K562 (cell line): ENCODE results near the gene NAV2. TPM values are rescaled to one million over a fixed set of nuclear protein-coding genes. Genes with fewer than 3 reads are reported as not detected.

Experiments
- ATF7 ChIP-seq: fragments of 450-650 bp; IDR thresholded peaks from 2 replicates; pipeline ENCODE4 v1.7.1; 2014; ENCODE audit warnings: mild to moderate bottlenecking, moderate library complexity
- CTBP1 ChIP-seq: fragments of 450-650 bp; IDR thresholded peaks from 2 replicates; pipeline ENCODE4 v1.6.1; 2016; ENCODE audit warnings: borderline replicate concordance
- DPF2 ChIP-seq: fragments of 450-650 bp; IDR thresholded peaks from 2 replicates; pipeline ENCODE4 v1.6.1; 2016
- ESRRA ChIP-seq: fragments of 450-650 bp; IDR thresholded peaks from 2 replicates; pipeline ENCODE4 v1.6.1; 2014; ENCODE audit warnings: low read depth, mild to moderate bottlenecking, moderate library complexity, borderline replicate concordance
- KLF6 ChIP-seq: fragments of 250-450 bp; sonication (Bioruptor Pico); IDR thresholded peaks from 2 replicates; pipeline ENCODE4 v1.4.0; 2020; ENCODE audit warnings: mild to moderate bottlenecking, moderate library complexity, borderline replicate concordance
- NBN ChIP-seq: fragments of 450-650 bp; IDR thresholded peaks from 2 replicates; pipeline ENCODE4 v1.6.1; 2016; ENCODE audit warnings: low read depth, mild to moderate bottlenecking
- NCOA4 ChIP-seq: fragments of 450-650 bp; IDR thresholded peaks from 2 replicates; pipeline ENCODE4 v1.6.1; 2018; ENCODE audit warnings: mild to moderate bottlenecking; ENCODE audit not compliant: partially characterized antibody
- NCOR1 ChIP-seq: fragments of 450-650 bp; IDR thresholded peaks from 2 replicates; pipeline ENCODE4 v1.6.1; 2016; ENCODE audit warnings: mild to moderate bottlenecking, moderate library complexity
- NR2C1 ChIP-seq, 2 experiments: fragments of 450-650 bp; IDR thresholded peaks; 2 replicates each; pipeline ENCODE4 v1.6.1; 2017; ENCODE audit warnings: mild to moderate bottlenecking in 2 of 2, antibody characterized with exemption in 1 of 2, inconsistent platforms in 1 of 2, missing compliant biosample characterization in 1 of 2, missing genetic modification characterization in 1 of 2
- PRPF4 ChIP-seq: fragments of 200-400 bp; formaldehyde crosslinking; IDR thresholded peaks from one replicate; pipeline ENCODE4 v1.6.1; 2017; ENCODE audit warnings: low read length, low read depth, mild to moderate bottlenecking; ENCODE audit not compliant: insufficient read depth, poor library complexity, severe bottlenecking
- SOX6 ChIP-seq: fragments of 450-650 bp; IDR thresholded peaks from 2 replicates; pipeline ENCODE4 v1.6.1; 2014; ENCODE audit warnings: mild to moderate bottlenecking
- TGIF2 ChIP-seq: sonication (generic); formaldehyde crosslinking; IDR thresholded peaks from 2 replicates; pipeline ENCODE4 v1.8.1; 2022; ENCODE audit warnings: mild to moderate bottlenecking, missing genetic modification reagents, moderate library complexity
- THRAP3 ChIP-seq: fragments of 450-650 bp; IDR thresholded peaks from 2 replicates; pipeline ENCODE4 v1.6.1; 2016; ENCODE audit warnings: mild to moderate bottlenecking, inconsistent platforms, borderline replicate concordance
- ZFP30 ChIP-seq: fragments of 250-450 bp; sonication (Bioruptor Pico); IDR thresholded peaks from 2 replicates; pipeline ENCODE4 v1.8.0; 2022; ENCODE audit warnings: moderate library complexity, mild to moderate bottlenecking, inconsistent platforms, borderline replicate concordance
- ZNF174 ChIP-seq: fragments of 250-450 bp; sonication (Bioruptor Pico); IDR thresholded peaks from 2 replicates; pipeline ENCODE4 v1.4.0; 2020; ENCODE audit warnings: mild to moderate bottlenecking
- ZNF282 ChIP-seq: sonication (generic); formaldehyde crosslinking; IDR thresholded peaks from 2 replicates; pipeline ENCODE4 v1.8.1; 2023; ENCODE audit warnings: missing genetic modification reagents
- polyA plus RNA-seq, 8 experiments: library from polyadenylated mRNA; depleted of rRNA in 4 of 8; stranded (reverse) in 5 of 8; unstranded in 3 of 8; fragments of >200 nt; fragmentation: Nextera tagmentation in 2 of 8; fragmentation: Illumina TruSeq in 1 of 8; extraction: Ambion mirVana in 2 of 8; extraction: Trizol in 1 of 8; gene quantifications; 2 replicates each; pipeline versions ENCODE4 v1.2.1 to v1.2.3, GENCODE V29; 2011 to 2014; ENCODE audit warnings: inconsistent platforms in 1 of 8, missing spikeins in 1 of 8
- total RNA-seq, 7 experiments: library from RNA; depleted of rRNA in 6 of 7; stranded (reverse); fragments of >200 nt in 6 of 7; fragmentation: Illumina TruSeq in 2 of 7; extraction: Trizol in 2 of 7; gene quantifications; 2 replicates each; pipeline versions ENCODE4 v1.2.1 to v1.2.3, GENCODE V29; 2011 to 2021; ENCODE audit warnings: low replicate concordance in 1 of 7
- TF ChIP-seq, protein P1 (sequence below): fragments of 250-450 bp; sonication (Bioruptor Pico); IDR thresholded peaks from 2 replicates; pipeline ENCODE4 v1.4.0; 2020; ENCODE audit warnings: mild to moderate bottlenecking, moderate library complexity, borderline replicate concordance
- TF ChIP-seq, protein P2 (sequence below), 2 experiments: fragments of 450-650 bp in 1 of 2; IDR thresholded peaks; 2 replicates each; pipeline ENCODE4 v1.6.1; 2011 to 2017; ENCODE audit warnings: low read depth in 2 of 2, antibody characterized with exemption in 1 of 2, borderline replicate concordance in 1 of 2, low read length in 1 of 2, mild to moderate bottlenecking in 1 of 2, mixed read lengths in 1 of 2; ENCODE audit not compliant: control insufficient read depth in 1 of 2
- TF ChIP-seq, protein P3 (sequence below): fragments of 450-650 bp; IDR thresholded peaks from one replicate; pipeline ENCODE4 v1.6.1; 2018; ENCODE audit warnings: mild to moderate bottlenecking, moderate library complexity; ENCODE audit not compliant: partially characterized antibody

NAV2 gene
- total and polyA plus RNA-seq, 9 of the 15 experiments (the other 6 are each of a cell fraction or from before 2014, with no cell fraction given), result 0.03 to 0.35 (median 0.05) TPM

GRCh38 chr11:20089796-20090653, 377.4 kb downstream of the NAV2 start (continued):
- TF ChIP-seq, protein P1, sequence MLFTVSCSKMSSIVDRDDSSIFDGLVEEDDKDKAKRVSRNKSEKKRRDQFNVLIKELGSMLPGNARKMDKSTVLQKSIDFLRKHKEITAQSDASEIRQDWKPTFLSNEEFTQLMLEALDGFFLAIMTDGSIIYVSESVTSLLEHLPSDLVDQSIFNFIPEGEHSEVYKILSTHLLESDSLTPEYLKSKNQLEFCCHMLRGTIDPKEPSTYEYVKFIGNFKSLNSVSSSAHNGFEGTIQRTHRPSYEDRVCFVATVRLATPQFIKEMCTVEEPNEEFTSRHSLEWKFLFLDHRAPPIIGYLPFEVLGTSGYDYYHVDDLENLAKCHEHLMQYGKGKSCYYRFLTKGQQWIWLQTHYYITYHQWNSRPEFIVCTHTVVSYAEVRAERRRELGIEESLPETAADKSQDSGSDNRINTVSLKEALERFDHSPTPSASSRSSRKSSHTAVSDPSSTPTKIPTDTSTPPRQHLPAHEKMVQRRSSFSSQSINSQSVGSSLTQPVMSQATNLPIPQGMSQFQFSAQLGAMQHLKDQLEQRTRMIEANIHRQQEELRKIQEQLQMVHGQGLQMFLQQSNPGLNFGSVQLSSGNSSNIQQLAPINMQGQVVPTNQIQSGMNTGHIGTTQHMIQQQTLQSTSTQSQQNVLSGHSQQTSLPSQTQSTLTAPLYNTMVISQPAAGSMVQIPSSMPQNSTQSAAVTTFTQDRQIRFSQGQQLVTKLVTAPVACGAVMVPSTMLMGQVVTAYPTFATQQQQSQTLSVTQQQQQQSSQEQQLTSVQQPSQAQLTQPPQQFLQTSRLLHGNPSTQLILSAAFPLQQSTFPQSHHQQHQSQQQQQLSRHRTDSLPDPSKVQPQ (CRISPR knock-in tag), result no peak
- TF ChIP-seq ZNF282 (CRISPR knock-in tag), result no peak
- TF ChIP-seq, protein P2, sequence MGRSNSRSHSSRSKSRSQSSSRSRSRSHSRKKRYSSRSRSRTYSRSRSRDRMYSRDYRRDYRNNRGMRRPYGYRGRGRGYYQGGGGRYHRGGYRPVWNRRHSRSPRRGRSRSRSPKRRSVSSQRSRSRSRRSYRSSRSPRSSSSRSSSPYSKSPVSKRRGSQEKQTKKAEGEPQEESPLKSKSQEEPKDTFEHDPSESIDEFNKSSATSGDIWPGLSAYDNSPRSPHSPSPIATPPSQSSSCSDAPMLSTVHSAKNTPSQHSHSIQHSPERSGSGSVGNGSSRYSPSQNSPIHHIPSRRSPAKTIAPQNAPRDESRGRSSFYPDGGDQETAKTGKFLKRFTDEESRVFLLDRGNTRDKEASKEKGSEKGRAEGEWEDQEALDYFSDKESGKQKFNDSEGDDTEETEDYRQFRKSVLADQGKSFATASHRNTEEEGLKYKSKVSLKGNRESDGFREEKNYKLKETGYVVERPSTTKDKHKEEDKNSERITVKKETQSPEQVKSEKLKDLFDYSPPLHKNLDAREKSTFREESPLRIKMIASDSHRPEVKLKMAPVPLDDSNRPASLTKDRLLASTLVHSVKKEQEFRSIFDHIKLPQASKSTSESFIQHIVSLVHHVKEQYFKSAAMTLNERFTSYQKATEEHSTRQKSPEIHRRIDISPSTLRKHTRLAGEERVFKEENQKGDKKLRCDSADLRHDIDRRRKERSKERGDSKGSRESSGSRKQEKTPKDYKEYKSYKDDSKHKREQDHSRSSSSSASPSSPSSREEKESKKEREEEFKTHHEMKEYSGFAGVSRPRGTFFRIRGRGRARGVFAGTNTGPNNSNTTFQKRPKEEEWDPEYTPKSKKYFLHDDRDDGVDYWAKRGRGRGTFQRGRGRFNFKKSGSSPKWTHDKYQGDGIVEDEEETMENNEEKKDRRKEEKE (IDR thresholded peaks at IDR 0.05; ENCODE audit: borderline replicate concordance in 1 of 2, control insufficient read depth in 1 of 2, low read depth in 2 of 2, low read length in 1 of 2), result no peak
- TF ChIP-seq SOX6, result peak; percentile 41
- TF ChIP-seq, protein P3, sequence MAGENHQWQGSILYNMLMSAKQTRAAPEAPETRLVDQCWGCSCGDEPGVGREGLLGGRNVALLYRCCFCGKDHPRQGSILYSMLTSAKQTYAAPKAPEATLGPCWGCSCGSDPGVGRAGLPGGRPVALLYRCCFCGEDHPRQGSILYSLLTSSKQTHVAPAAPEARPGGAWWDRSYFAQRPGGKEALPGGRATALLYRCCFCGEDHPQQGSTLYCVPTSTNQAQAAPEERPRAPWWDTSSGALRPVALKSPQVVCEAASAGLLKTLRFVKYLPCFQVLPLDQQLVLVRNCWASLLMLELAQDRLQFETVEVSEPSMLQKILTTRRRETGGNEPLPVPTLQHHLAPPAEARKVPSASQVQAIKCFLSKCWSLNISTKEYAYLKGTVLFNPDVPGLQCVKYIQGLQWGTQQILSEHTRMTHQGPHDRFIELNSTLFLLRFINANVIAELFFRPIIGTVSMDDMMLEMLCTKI, result no peak
- no peak for TF ChIP-seq TGIF2 (CRISPR knock-in tag)
- TF ChIP-seq THRAP3, result no peak; the same call in 1 of the 2 replicates
- 0 out of 2 replicates have a peak, but pooled peaks have one; percentile 26 for TF ChIP-seq NBN
- no peak for TF ChIP-seq ZFP30 (CRISPR knock-in tag)
- TF ChIP-seq KLF6 (CRISPR knock-in tag), result no peak
- peak; percentile 81 for TF ChIP-seq DPF2
- no peak for TF ChIP-seq PRPF4
- 0 out of 2 replicates have a peak, but pooled peaks have one; percentile 30 for TF ChIP-seq ATF7
- no peak for TF ChIP-seq NCOA4
- peak; percentile 70 for TF ChIP-seq NCOR1
- peak; percentile 63; the same call in 1 of the 2 replicates for TF ChIP-seq NR2C1 (IDR thresholded peaks at IDR 0.05)
- TF ChIP-seq NR2C1 (tag; IDR thresholded peaks at IDR 0.05), result peak; percentile 57
- TF ChIP-seq CTBP1, result peak; percentile 86
- peak; percentile 97 for TF ChIP-seq ESRRA
- TF ChIP-seq ZNF174, result no peak
